CD4-positive, alpha-beta T cell treated with Interferon alpha-2 for 1 hour (primary cell): ENCODE results near the gene MFF.

Experiments
- DNase-seq, 2 donors: peaks; one replicate each; pipeline ENCODE4 v3.0.0-alpha.2; 2020 to 2022

Gene MFF, protein sequence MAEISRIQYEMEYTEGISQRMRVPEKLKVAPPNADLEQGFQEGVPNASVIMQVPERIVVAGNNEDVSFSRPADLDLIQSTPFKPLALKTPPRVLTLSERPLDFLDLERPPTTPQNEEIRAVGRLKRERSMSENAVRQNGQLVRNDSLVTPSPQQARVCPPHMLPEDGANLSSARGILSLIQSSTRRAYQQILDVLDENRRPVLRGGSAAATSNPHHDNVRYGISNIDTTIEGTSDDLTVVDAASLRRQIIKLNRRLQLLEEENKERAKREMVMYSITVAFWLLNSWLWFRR

DNA sequence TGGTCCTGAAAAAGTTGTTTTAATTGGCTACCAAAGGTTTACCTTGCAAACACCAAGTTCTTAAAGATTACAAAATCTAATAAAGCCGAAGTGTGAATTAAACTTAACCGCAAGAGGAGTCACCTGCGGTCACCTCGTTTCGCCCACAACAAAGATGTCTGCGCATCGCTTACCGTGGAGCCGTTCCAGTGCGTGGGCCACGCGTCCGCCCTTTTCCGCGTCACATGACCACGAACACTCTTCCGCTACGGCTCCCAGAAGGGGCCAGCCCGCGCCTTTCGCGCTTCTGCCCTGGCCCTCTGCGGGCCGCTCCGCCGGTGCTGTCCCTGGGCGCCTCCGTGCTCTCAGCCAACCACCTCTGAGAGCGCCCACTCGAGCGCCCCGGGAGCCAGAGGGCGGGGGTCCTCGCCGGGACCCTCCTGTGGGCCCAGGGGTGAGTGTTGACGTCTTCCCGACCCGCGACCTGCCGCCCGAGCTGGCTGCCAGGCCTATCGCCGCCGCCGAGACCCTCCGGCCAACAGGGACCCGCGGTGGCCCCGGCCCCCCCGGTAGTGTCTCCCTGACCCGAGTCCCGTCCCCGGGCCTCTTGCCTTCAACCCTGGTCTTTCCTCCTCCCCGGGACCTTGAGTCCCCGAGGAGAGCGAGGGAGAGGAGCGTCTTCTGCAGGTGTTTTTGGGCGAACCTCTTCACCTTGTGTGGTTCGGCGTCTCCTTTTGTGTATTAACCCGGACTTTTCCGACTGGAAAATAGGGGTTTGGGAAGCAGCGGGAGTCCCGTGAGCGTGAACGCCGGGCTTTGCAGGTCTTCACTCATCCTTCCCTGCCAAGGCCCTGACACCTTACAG lies at the start of gene MFF:
MFF (plus strand) TSS at position 257 of the 844 bp plus-strand sequence. CDS start 5,415 bp downstream, outside the sequence.
- peak; percentile 93 to 95 for DNase-seq

DNA sequence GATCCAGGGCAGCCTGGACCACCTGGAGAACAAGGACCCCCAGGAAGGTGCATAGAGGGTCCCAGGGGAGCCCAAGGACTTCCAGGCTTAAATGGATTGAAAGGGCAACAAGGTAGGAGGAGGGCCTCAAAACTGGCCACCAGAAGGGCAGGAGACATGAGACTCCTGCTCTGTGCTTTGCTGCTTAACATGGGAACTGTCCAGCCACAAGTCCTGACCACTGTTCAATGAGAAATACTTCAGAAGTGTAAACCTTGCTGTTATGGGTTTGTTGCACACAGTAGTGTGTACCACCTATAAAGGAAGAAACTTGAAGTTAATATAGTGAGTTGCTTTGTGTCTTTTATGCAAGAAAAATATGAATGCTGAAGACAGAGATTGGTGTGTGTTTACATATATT lies 44.2 kb upstream of the MFF start:
- DNase-seq = no peak

DNA sequence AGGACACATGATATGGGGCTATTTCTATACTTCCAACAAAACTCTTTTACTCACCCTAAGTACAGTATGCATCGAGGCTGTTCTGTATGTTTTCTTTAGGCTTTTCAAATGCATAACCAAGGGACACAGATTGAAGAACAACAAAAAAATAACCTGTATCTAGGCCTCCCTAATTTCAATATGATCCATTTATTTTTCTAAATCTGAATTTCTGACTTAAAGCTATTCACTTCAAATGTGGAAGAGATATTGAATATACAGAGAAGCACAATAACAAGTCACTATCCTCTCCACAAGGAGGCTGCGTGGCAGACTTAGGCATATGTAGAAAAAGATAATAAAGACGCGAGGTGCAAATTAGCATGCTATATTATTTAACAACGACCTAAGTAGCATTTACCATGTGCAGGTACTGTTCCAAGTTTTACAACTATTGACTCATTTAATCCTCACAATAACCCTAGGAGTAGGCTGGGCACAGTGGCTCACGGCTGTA lies 39.3 kb upstream of the MFF start:
- DNase-seq = no peak

DNA sequence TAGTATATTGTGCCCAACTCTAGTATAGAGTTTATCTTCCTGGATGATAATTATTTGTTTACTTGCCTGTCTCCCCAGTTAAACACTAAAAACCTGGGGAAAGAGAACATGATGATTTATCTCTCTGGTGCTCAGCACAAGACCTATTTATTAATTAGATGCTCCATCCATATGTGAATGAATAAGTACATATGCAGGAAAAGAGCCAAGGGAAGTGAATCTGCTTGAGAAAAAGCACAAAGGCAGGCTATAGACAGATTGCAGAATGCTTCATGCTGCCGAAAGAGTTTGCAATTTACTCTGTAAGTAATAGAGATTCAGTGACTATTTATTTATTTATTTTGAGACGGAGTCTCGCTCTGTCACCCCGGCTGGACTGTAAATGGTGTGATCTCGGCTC lies 37.3 kb upstream of the MFF start:
- no peak for DNase-seq

DNA sequence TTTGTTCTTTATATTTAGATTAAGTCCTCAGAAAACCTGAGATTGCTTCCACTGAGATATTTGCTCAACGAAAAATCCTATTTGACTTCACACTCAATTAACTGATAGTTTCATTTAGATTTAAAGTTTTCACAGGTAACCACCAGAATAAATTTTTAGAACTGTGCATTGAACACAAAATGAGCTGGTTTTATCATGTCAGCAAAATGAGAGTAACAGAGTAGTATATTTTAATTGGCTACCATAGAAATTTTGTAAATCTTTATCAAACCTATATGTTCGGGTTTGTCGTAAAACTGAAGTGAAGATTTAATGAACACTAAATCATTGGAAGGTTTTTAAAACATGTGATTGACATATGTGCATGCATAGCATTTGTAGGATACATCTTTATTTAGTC lies 32.7 kb upstream of the MFF start:
- DNase-seq = no peak

DNA sequence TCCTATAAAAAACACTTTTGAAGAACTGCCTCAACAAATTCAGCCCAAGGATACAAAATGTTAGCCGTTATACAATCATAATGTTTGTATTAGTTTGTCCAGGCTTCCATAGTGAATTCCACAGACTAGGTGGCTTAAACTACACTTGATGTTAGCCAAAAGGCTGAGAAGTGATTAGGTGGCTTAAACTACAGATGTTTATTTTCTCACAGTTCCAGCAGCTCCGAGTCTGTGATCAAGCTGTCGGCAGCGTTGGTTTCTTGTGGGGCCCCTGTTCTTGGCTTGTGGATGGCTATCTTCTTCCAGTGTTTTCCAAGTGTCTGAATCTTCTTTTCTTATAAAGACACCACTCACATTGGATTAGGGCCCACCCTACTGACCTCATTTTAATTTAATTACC lies 31.5 kb upstream of the MFF start:
- no peak for DNase-seq

DNA sequence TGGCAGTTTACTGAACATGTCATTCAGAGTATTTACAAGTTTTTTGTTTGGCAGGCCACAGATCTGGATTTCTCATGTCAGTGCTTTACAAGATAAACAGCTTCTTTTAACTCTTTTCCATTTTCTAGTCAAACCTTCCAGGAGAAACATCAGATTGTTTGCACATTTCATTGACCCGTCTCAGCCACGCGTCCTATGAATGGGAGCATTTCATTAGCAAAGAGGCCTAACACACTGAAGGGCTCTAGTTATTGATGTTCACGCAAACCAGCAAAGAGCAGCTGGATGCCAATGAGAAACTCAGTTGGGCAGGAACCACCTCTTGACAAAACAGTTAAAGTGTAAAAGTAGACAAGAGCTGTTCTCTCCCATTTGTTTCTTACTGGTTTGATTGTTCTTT lies 29.2 kb upstream of the MFF start:
- no peak for DNase-seq

DNA sequence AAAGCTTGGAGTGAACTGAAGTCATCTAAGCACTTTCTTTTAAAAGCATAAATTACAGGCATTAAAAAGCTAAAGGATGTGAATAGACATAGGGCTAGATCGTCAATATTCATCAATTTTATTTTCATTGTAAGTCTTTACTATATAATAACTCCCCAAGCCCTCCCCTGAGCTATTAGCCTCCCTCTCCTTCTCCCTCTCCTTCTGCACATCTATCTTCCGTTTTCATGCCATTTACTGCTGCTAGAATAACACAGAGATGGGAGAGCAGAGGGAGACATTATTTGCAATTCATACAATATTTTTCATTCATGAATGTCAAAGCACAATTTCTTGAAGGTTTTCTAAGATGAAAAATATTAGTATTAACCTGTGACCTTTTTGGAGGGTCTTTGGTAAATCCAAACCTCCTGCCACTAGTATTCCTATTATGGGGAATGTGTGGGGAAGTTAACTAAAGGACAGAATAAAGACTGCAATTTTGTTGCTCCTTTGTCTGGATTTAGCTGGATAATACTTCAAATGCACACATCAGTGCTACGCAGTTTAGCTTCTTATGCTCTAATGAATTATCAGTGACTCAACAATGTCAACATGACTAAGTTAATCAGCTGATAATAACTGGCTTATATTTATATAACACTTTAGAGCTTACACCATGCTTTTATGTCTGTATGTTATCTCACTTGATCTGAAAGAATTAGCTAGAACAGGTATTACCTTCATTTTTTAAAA lies 28.2 kb upstream of the MFF start:
- no peak for DNase-seq

DNA sequence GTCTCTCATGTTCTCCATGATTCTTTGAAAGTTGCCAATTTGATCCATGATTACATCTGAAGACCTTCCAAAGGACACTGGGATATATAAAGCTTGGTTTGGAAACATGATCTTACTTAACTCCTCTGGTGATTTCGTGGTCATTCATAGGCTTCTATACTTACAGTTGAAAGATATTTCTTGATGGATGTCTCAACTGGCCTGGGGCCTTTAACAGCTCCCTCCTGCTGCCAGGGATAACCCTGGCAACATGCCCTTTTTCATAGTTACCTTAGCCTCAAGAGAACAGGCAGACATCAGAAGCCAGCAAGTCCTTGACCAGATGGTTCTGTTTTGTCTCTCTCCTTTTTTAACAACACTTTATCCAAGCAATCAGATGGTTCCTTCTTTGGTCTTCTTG lies 23.5 kb upstream of the MFF start:
- no peak for DNase-seq

DNA sequence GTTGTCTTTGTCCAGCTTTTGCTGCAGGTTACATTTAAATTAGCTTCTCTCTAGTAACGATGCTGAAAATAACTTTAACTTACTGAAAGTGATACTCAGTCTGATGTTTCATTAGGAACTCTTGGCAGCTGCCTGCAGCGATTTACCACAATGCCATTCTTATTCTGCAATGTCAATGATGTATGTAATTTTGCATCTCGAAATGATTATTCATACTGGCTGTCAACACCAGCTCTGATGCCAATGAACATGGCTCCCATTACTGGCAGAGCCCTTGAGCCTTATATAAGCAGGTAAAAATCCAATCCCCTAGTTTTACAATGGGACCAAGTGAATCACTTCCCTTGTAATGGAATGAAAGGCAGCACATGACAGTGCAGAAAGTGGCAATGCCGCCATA lies 16.3 kb upstream of the MFF start:
- no peak for DNase-seq

DNA sequence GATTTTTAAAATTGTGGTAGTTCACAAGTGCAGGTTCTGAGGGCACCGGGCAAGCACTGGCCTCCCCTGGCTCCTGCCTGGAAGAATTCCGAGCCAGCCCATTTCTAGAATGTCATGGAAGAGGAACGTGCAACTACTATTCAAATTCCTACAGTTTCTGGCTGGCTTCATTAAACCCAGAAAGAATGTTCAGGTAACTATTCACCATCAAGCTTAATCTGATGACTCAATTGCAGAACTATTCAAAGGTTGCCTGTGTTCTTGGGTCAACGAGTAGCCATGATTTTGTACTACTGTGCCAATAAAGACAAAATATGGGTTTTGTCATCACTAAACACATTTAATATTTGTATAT lies 14.3 kb upstream of the MFF start:
- no peak for DNase-seq

DNA sequence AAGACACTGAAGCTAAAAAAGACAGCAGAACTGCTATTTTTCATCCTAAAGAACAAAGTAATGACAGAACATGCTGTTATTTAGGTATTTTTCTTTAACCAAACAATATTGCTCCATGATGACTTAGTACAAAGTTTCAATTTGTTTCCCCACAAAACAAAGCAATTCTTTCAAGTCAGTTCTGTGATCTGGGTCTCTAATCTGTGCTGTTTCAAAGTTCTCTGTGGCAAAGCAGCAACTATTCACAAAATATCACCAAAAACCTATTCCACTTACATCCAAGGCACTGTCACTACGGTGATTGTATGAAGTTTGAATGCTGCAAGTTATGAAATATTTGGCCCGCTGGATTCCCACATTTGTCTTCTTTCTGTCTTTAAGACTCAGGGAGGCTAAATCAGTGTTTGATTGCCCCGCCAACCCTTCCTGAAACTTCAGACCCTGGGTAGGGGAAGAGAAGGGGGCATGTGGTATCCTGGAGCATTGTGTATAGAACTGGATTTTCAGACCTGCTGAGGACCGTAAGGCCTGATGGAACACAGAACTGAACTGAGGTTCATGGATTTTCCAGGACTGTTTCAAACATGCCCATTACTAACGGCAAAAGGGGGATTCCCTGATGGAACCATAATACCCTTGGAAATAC lies 13.1 kb upstream of the MFF start:
- no peak for DNase-seq

DNA sequence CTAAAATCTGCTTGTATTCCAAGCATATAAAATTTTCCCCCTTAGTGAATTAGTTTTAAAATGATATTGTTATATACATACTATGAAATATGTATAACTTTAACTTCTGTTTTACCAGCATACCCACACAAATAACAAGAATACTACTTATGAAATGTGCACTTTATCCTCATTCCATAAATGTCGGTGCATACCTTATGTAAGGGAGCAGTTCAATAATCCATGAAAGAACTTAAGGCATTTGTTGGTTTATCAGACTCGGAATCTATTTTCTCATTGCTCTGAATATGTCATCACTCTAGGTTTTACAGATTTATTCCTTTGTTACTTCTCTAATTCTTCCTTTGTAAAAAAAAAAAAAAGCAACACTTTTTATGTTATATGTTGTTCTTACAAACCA lies 12.5 kb upstream of the MFF start:
- DNase-seq = no peak

DNA sequence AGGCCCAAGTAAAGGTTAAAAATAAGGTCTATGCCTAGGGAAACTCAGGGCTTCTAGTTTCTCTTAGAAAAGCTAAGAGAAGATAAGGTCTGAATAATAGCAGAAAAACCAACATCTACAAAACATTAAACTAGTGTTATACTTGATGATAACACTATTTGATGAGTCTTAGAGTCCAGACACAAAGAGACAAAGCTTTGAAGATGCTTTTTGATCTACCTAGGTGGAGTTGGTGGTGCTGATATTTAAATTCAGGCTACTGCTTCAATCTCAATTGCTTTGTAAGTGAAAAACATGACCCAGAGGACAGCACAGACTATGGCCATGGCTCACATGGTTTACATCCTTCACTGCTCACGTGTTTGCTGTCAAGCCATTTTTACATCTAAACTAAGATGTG lies 11.7 kb upstream of the MFF start:
- DNase-seq = no peak

DNA sequence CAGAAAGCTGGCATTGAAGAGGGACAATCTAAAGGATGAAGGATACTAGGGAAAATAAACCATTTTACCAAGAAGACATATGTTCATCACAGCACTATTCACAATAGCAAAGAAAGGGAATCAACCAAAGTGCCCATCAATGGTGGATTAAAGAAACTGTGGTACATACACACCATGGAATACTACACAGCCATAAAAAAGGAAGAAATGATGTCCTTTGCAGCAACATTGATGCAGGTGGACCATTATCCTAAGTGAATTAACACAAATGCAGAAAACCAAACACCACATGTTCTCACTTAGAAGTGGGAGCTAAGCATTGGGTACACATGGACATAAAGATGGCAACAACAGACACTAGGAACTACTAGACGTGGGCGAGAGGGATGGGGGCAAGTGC lies 7.2 kb upstream of the MFF start:
- no peak for DNase-seq

DNA sequence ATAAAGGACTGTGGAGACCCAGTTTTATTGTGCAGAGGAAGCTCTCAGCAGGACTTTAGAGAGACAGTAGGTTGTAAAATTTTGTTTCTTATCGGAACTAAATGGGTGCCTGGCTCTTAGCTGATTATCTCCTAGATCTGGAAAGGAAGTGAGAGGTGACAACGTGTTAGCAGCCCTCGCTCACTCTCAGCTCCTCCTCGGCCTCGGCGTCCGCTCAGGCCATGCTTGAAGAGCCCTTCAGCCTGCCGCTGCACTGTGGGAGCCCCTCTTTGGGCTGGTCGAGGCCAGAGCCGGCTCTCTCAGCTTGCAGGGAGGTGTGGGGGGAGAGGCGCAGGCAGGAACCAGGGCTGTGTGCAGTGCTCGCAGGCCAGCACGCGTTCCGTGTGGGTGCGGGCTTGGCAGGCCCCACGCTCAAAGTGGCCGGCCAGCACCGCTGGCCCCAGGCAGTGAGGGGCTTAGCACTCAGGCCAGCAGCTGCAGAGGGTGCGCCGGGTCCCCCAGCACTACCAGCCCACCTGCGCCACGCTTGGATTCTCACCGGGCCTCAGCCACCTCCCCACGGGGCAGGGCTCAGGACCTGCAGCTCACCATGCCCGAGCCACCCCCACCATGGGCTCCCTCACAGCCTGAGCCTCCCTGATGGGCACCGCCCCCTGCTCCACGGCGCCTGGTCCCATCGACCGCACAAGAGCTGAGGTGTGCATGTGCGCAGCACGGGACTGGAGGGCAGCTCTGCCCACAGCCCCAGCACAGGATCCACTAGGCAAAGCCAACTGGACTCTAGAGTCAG lies 4.6 kb upstream of the MFF start:
- DNase-seq = no peak

DNA sequence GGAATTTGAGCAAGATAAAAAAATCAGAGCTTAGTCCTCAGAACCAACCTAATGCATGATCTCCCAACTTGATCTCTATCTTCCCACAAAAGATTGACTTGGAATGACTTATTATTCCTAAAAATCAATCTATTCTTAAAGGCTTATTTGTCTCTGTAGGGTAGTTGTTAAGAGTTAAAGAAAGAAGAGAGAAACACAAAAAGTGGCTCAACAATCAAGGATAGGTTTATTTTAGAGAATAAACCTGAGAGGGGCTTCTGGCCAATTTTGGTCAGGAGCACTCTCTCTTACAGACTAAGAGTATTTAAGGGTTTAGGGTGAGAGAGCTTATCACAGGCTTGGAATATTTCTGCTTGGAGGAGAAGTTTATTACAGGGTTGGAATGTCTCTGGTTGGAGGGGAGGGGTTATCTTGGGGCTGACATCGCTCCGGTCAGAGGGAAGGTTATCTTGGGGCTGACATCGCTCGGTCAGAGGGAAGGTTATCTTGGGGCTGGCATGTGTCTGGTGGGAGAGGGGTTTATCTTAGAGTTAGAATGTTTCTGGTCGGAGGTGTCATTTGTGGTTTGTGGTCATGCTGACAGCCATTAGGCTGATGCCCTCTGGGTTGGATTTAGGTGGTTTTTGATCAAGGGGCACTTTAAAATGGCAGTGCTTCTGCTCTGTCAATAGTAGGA lies 2.4 kb upstream of the MFF start:
- no peak for DNase-seq

DNA sequence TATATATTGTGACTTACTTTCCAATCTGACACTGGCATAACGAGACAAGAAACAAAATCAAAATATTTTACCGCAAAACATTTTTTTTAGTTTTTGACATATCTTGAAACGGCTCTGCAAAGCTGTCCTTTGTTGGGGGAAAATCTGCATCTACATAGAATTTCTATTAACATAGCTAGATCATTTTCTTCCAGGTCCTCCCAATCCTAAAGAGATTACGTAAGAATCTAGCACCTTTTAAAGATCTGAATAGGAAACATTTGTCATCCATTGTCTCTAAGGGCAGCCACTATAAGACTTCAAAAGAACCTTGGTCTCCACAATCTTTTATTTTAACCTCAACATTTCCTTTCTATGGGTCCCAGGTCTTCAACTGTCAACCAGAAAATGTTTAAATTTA lies 1.2 kb upstream of the MFF start:
- no peak for DNase-seq

DNA sequence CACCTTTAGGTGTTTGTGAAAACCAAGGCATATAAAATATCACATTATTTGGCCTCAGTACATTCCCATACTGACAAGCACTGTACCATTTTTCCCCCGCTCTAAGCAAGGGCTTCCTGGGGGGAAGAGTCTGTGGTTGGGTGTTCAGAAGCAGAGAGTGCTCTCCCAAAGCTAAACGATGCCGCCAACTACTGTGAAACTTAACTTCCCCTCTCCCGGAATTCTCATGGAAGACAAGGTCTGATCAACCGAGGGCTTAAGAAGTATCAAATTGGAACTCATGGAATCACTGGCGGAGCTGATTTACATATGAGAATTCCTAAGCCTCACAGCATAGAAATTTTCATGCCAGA lies 433 bp upstream of the MFF start:
- DNase-seq = no peak

DNA sequence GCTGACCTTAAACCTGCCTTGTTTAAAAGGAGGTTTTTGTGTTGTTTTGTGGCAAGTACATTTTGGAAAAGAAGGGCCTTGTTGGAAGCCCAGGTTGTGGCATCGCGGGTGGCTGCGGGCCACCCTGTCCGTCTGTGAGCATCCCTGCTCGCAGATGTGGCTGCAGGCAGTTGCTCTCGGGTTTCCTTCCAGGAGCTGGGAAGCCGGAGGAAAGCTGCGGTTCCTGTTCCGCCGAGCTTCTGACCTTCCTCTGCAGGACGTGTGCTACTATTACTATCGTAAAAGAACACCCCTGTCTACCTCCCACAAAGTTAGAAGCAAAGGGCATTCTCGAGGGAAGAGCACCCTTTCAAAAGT lies 766 bp downstream of the MFF start:
- DNase-seq = no peak

DNA sequence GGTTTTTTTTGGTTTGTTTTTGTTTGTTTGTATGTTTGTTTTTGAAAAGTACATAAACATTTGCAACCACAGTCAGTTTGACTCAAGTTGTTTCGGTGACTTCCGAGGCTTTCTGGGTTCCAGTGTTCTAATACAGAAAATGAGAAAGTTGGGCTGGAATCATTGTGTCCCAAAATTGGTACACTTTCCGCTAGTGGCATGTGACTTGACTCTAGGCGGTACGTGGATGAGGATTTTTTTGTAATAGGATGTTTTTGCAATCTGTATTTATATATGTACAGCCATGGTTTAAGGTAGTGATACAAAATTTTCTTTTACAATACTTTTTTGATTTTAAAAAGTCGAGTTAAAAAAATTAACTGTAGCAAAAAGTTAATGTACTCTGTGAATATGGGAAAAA lies 1.7 kb downstream of the MFF start:
- DNase-seq = no peak

DNA sequence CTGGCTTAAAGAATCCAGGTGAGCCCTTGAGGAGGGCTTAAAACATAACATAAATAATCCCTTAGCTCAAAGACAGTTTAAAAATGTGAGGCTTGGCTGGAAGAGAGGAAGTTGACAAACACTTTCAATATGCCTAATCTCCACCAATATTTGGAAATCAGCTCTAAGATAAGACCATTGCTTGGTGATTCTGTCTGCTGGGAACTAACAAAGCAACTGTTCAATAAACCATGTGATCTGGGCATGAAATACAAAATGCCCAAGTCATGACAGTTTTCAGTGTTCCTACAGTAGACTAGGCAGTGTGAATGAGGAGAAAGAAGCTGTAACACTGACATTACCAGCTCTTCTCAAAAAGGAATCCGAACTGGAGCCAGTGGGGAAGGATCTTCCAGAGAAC lies 10.7 kb downstream of the MFF start:
- no peak for DNase-seq
